Measurements from ENCODE around the gene PTGR3.

Gene PTGR3

GRCh38 chr18:75167759-75168618 lies 41.0 kb downstream of the PTGR3 start:
- no peak for DNase-seq

GRCh38 chr18:75167137-75167536 lies 41.8 kb downstream of the PTGR3 start:
- no peak for DNase-seq

GRCh38 chr18:75165926-75166325 lies 43.0 kb downstream of the PTGR3 start:
- DNase-seq, result no peak

GRCh38 chr18:75164479-75164878 lies 44.5 kb downstream of the PTGR3 start:
- DNase-seq, result peak; percentile 22

- DNase-seq, result no peak
These were observed 45.2 kb downstream of the PTGR3 start for GRCh38 chr18:75163736-75164135.

- DNase-seq, result no peak
These were observed 46.0 kb downstream of the PTGR3 start for GRCh38 chr18:75162978-75163377.

GRCh38 chr18:75162467-75162866 lies 46.5 kb downstream of the PTGR3 start:
- no peak for DNase-seq

GRCh38 chr18:75161256-75162028 lies 47.5 kb downstream of the PTGR3 start:
- peak; percentile 89 for DNase-seq

- no peak for DNase-seq
These were observed 48.6 kb downstream of the PTGR3 start for GRCh38 chr18:75160364-75160763.

GRCh38 chr18:75159646-75160356 lies 49.1 kb downstream of the PTGR3 start:
- DNase-seq, result no peak

GRCh38 chr18:75159238-75159518 lies 49.8 kb downstream of the PTGR3 start:
- no peak for DNase-seq

All from NCI-H146 (cell line).